Measurements from ENCODE around the gene YAE1. TPM values are rescaled to one million over a fixed set of nuclear protein-coding genes. Genes with fewer than 3 reads are reported as not detected.

Gene YAE1
- total and polyA plus RNA-seq, 2 donors (not counting 1 experiment from before 2014, with no cell fraction given): 5.9 to 20.0 TPM

DNA sequence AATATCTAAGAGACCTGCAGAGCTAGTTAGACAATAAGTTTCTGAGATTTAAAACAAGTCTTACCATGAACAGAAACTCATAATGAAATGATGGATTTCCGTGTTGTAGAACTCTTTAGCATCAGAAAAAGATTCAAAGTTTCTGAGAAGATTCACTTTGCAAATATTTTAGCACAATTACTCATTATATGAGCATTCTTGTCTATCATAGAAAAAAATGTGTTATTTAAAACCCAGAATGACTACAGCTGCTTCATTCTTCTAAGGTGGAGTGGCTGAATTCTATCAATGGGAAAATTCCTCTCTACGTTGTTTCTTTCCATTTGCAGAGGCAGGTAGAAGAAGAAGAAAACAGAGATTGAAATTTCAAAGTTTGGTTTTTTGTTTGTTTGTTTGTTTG, 36.1 kb downstream of the YAE1 start:
- H3K9ac ChIP-seq (ENCODE audit: low read length): no peak overlapping the region
- no peaks in the 10 kb centered on the region for H3K79me2 ChIP-seq (ENCODE audit: control insufficient read depth, insufficient read depth, low read length)
- H3K9me3 Mint-ChIP-seq (ENCODE audit: insufficient read depth): no peaks in the 10 kb centered on the region
- no peak overlapping the region for H3K27ac Mint-ChIP-seq
- CTCF ChIA-PET: interaction anchor here (1.2 kb wide), 1 partner anchor 22 kb away, joined by 3 read pairs; no protein-coding TSS in a partner anchor
- no peaks in the 10 kb centered on the region for H3K9me3 ChIP-seq (ENCODE audit: control extremely low read depth in 1 of 3, control insufficient read depth in 2 of 3, insufficient read depth in 1 of 3, low read length in 2 of 3)
- ATAC-seq (ENCODE audit: low read depth): no peak
- H2AFZ ChIP-seq (ENCODE audit: insufficient read depth, low read depth, low read length, poor library complexity, severe bottlenecking): no peak overlapping the region
- no peaks in the 10 kb centered on the region for H3K4me1 ChIP-seq (ENCODE audit: control insufficient read depth in 2 of 2, insufficient read depth in 2 of 2, low read length in 2 of 2)
- WGBS (ENCODE audit: insufficient coverage): 89% methylated on average over 1 of the region's 2 CpGs
- no peak overlapping the region for H3K27ac ChIP-seq (ENCODE audit: low read length in 2 of 2)
- no peak overlapping the region for H3K4me3 Mint-ChIP-seq
- H3K4me1 Mint-ChIP-seq: peaks cover 3% of the 10 kb centered on the region
- no peaks in the 10 kb centered on the region for H3K27me3 ChIP-seq (replicated peaks in 1 of 4; ENCODE audit: control extremely low read depth in 1 of 4, control insufficient read depth in 3 of 4, insufficient read depth in 4 of 4, low read length in 3 of 4)
- no peaks in the 10 kb centered on the region for H3K36me3 ChIP-seq (replicated peaks in 1 of 2; ENCODE audit: control extremely low read depth in 1 of 2, control insufficient read depth in 1 of 2, extremely low read depth in 1 of 2, insufficient read depth in 2 of 2, low read length in 1 of 2)
- peaks cover 4% of the 10 kb centered on the region for H3K27me3 Mint-ChIP-seq
- DNase-seq: no peak
- TF ChIP-seq, protein P1, sequence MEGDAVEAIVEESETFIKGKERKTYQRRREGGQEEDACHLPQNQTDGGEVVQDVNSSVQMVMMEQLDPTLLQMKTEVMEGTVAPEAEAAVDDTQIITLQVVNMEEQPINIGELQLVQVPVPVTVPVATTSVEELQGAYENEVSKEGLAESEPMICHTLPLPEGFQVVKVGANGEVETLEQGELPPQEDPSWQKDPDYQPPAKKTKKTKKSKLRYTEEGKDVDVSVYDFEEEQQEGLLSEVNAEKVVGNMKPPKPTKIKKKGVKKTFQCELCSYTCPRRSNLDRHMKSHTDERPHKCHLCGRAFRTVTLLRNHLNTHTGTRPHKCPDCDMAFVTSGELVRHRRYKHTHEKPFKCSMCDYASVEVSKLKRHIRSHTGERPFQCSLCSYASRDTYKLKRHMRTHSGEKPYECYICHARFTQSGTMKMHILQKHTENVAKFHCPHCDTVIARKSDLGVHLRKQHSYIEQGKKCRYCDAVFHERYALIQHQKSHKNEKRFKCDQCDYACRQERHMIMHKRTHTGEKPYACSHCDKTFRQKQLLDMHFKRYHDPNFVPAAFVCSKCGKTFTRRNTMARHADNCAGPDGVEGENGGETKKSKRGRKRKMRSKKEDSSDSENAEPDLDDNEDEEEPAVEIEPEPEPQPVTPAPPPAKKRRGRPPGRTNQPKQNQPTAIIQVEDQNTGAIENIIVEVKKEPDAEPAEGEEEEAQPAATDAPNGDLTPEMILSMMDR (IDR thresholded peaks at IDR 0.05): no peak
- no peak for TF ChIP-seq EZH2 (IDR thresholded peaks at IDR 0.05; ENCODE audit: borderline replicate concordance, insufficient read depth, low read depth, low read length, poor library complexity, severe bottlenecking)
- H3K4me3 ChIP-seq (ENCODE audit: control extremely low read depth in 1 of 5, extremely low read depth in 1 of 5, insufficient read depth in 1 of 5, low read depth in 2 of 5, low read length in 4 of 5): no peak overlapping the region
- POLR2A ChIA-PET: no interaction called here
- intact Hi-C loops (cut with micrococcal nuclease): no loop called here
- H4K20me1 ChIP-seq (ENCODE audit: control insufficient read depth, insufficient read depth, low read length, poor library complexity, severe bottlenecking): no peaks in the 10 kb centered on the region
- H3K4me2 ChIP-seq (replicated peaks; ENCODE audit: low read depth, low read length, poor library complexity, severe bottlenecking): no peak overlapping the region

DNA sequence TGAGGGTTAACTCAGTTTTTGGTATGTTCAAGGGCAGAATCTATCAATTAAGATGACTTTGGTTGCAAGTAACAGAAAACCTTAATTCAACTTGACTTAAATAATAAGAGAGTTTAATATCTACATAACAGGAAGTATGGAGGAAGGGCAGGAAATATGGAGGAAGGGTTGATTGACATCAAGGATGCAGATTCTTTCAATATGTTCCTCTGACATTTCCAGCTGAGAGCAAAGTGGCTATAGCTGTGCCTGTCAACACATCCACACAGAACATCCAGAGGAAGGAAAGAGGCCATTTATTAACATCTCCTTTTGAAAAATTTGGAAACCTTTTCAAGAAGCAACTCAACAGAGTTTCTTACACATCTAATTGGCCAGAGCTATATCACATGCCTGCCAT, 37.7 kb downstream of the YAE1 start:
- CTCF ChIA-PET: interaction anchor here (1.5 to 2.0 kb wide), 2 partner anchors 24 to 25 kb away, joined by 4 to 7 read pairs; no protein-coding TSS in a partner anchor
- no peaks in the 10 kb centered on the region for H3K36me3 ChIP-seq (replicated peaks in 1 of 2; ENCODE audit: control extremely low read depth in 1 of 2, control insufficient read depth in 1 of 2, extremely low read depth in 1 of 2, insufficient read depth in 2 of 2, low read length in 1 of 2)
- peaks cover 11% of the 10 kb centered on the region for H3K27me3 Mint-ChIP-seq
- H3K9ac ChIP-seq (ENCODE audit: low read length): no peak overlapping the region
- H3K4me3 ChIP-seq (ENCODE audit: control extremely low read depth in 1 of 5, extremely low read depth in 1 of 5, insufficient read depth in 1 of 5, low read depth in 2 of 5, low read length in 4 of 5): no peak overlapping the region
- no peak for ATAC-seq (ENCODE audit: low read depth)
- no peaks in the 10 kb centered on the region for H3K4me1 ChIP-seq (ENCODE audit: control insufficient read depth in 2 of 2, insufficient read depth in 2 of 2, low read length in 2 of 2)
- TF ChIP-seq, protein P1 (IDR thresholded peaks at IDR 0.05): no peak
- no peaks in the 10 kb centered on the region for H3K27me3 ChIP-seq (replicated peaks in 1 of 4; ENCODE audit: control extremely low read depth in 1 of 4, control insufficient read depth in 3 of 4, insufficient read depth in 4 of 4, low read length in 3 of 4)
- no peak overlapping the region for H3K4me2 ChIP-seq (replicated peaks; ENCODE audit: low read depth, low read length, poor library complexity, severe bottlenecking)
- no peak overlapping the region for H3K4me3 Mint-ChIP-seq
- H4K20me1 ChIP-seq (ENCODE audit: control insufficient read depth, insufficient read depth, low read length, poor library complexity, severe bottlenecking): no peaks in the 10 kb centered on the region
- H3K27ac ChIP-seq (ENCODE audit: low read length in 2 of 2): no peak overlapping the region
- DNase-seq: no peak
- H3K9me3 ChIP-seq (ENCODE audit: control extremely low read depth in 1 of 3, control insufficient read depth in 2 of 3, insufficient read depth in 1 of 3, low read length in 2 of 3): no peaks in the 10 kb centered on the region
- peaks cover 4% of the 10 kb centered on the region for H3K4me1 Mint-ChIP-seq
- no peak overlapping the region for H3K27ac Mint-ChIP-seq
- POLR2A ChIA-PET: no interaction called here
- H3K79me2 ChIP-seq (ENCODE audit: control insufficient read depth, insufficient read depth, low read length): no peaks in the 10 kb centered on the region
- intact Hi-C loops (cut with micrococcal nuclease): no loop called here
- no peaks in the 10 kb centered on the region for H3K9me3 Mint-ChIP-seq (ENCODE audit: insufficient read depth)
- H2AFZ ChIP-seq (ENCODE audit: insufficient read depth, low read depth, low read length, poor library complexity, severe bottlenecking): no peak overlapping the region
